K562 (cell line): Measurements from ENCODE around the gene CCL15. TPM values are rescaled to one million over a fixed set of nuclear protein-coding genes. Genes with fewer than 3 reads are reported as not detected.

ENCODE experiments used
- C11orf30 ChIP-seq: fragments of 450-650 bp; IDR thresholded peaks from 2 replicates; pipeline ENCODE4 v1.6.1; 2016; ENCODE audit warnings: low read depth, mild to moderate bottlenecking
- CTCF ChIP-seq, 3 experiments: IDR thresholded peaks in 2 of 3; conservative IDR thresholded peaks in 1 of 3; 2 replicates each; pipeline ENCODE4 v1.5.1; 2011 to 2012; ENCODE audit warnings: low read length in 3 of 3, mild to moderate bottlenecking in 3 of 3, control low read depth in 2 of 3, improper control_type of control experiment in 1 of 3, inconsistent platforms in 1 of 3, low read depth in 1 of 3, mixed read lengths in 1 of 3, moderate library complexity in 1 of 3; ENCODE audit not compliant: insufficient read depth in 2 of 3
- DMBX1 ChIP-seq: fragments of 250-450 bp; sonication (Bioruptor Pico); IDR thresholded peaks from 2 replicates; pipeline ENCODE4 v1.8.0; 2022; ENCODE audit warnings: inconsistent platforms, mild to moderate bottlenecking, moderate library complexity, borderline replicate concordance
- EWSR1 ChIP-seq: fragments of 450-650 bp; IDR thresholded peaks from 2 replicates; pipeline ENCODE4 v1.6.1; 2018; ENCODE audit warnings: borderline replicate concordance, mild to moderate bottlenecking, low read depth, moderate library complexity; ENCODE audit not compliant: partially characterized antibody
- FUS ChIP-seq: fragments of 200-400 bp; formaldehyde crosslinking; optimal IDR thresholded peaks from 2 replicates; pipeline ENCODE3; 2017; ENCODE audit warnings: low read depth, low read length
- HIVEP1 ChIP-seq: fragments of 250-450 bp; sonication (Bioruptor Pico); IDR thresholded peaks from 2 replicates; pipeline ENCODE4 v1.4.0; 2020; ENCODE audit warnings: mild to moderate bottlenecking
- MCM5 ChIP-seq: fragments of 450-650 bp; IDR thresholded peaks from 2 replicates; pipeline ENCODE4 v1.6.1; 2016; ENCODE audit warnings: low read depth
- RAD21 ChIP-seq, 2 experiments: fragments of 250-450 bp in 1 of 2; fragments of 450-650 bp in 1 of 2; sonication (Bioruptor Pico) in 1 of 2; formaldehyde crosslinking in 1 of 2; IDR thresholded peaks in 1 of 2; conservative IDR thresholded peaks in 1 of 2; 2 replicates each; pipeline versions ENCODE4 v1.4.0 to v1.8.0; 2020 to 2022; ENCODE audit warnings: mild to moderate bottlenecking in 2 of 2, moderate library complexity in 1 of 2
- TARDBP ChIP-seq: fragments of 450-650 bp; IDR thresholded peaks from 2 replicates; pipeline ENCODE4 v1.6.1; 2016
- TBP ChIP-seq: optimal IDR thresholded peaks from 2 replicates; pipeline ENCODE3; 2011; ENCODE audit warnings: low read depth, low read length, improper control_type of control experiment
- polyA plus RNA-seq, 8 experiments: library from polyadenylated mRNA; depleted of rRNA in 4 of 8; stranded (reverse) in 5 of 8; unstranded in 3 of 8; fragments of >200 nt; fragmentation: Nextera tagmentation in 2 of 8; fragmentation: Illumina TruSeq in 1 of 8; extraction: Ambion mirVana in 2 of 8; extraction: Trizol in 1 of 8; gene quantifications; 2 replicates each; pipeline versions ENCODE4 v1.2.1 to v1.2.3, GENCODE V29; 2011 to 2014; ENCODE audit warnings: inconsistent platforms in 1 of 8, missing spikeins in 1 of 8
- total RNA-seq, 7 experiments: library from RNA; depleted of rRNA in 6 of 7; stranded (reverse); fragments of >200 nt in 6 of 7; fragmentation: Illumina TruSeq in 2 of 7; extraction: Trizol in 2 of 7; gene quantifications; 2 replicates each; pipeline versions ENCODE4 v1.2.1 to v1.2.3, GENCODE V29; 2011 to 2021; ENCODE audit warnings: low replicate concordance in 1 of 7
- TF ChIP-seq, protein P1 (sequence below): fragments of 450-650 bp; IDR thresholded peaks from 2 replicates; pipeline ENCODE4 v1.6.1; 2017; ENCODE audit warnings: mild to moderate bottlenecking, moderate library complexity
- TF ChIP-seq, protein P2 (sequence below): IDR thresholded peaks from 2 replicates; pipeline ENCODE4 v1.6.1; 2011; ENCODE audit warnings: borderline replicate concordance, low read depth, mild to moderate bottlenecking, moderate library complexity, low read length; ENCODE audit not compliant: insufficient read depth, poor library complexity, severe bottlenecking

CCL15 gene
- total and polyA plus RNA-seq, 9 of the 15 experiments (the other 6 are each of a cell fraction or from before 2014, with no cell fraction given) = not detected

DNA sequence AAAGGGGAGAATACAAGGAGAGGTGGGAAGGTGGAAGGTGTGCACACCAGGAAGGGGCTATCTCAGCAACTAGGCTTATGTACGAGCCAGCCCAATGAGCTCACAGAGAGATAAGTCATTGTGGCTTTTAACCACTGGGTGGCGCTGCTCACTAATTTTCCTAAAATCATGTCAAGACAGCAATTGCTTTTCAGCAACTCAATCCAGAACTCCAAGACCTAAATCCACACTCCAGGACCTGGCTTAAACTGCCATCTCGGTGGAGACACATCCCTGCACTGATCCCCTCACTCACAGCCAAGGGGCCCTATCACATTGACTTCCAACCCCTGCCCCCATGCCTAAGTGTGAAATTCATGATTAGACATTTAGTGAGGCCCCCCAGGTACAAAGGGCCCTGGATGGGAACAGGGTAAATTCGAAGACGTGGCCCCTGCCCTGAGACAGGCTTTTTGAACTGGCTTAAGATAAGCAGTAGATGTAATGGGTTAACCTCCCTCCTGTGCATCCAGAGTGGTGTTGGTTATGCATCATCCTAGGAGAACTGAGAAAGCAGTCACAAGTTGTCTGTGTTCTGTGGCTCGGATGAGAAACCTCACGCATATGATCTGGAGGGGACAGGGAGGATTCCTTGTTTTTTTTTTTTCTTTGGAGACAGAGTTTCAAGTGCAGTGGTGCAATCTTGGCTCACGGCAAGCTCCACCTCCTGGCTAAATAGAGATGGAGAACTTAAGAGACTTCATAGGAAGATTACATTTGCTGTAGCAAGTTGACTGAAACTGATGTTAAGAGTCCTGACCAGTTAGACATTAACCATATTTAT lies 31.6 kb downstream of the CCL15 start (continued):
- TF ChIP-seq CTCF (IDR thresholded peaks at IDR 0.05 in 2 of 3, conservative IDR thresholded peaks at IDR 0.05 in 1 of 3; ENCODE audit: insufficient read depth in 2 of 3, low read depth in 1 of 3, low read length in 3 of 3) = peak; percentile 81 to 95 (median 86)
- TF ChIP-seq FUS = no peak
- TF ChIP-seq, protein P1, sequence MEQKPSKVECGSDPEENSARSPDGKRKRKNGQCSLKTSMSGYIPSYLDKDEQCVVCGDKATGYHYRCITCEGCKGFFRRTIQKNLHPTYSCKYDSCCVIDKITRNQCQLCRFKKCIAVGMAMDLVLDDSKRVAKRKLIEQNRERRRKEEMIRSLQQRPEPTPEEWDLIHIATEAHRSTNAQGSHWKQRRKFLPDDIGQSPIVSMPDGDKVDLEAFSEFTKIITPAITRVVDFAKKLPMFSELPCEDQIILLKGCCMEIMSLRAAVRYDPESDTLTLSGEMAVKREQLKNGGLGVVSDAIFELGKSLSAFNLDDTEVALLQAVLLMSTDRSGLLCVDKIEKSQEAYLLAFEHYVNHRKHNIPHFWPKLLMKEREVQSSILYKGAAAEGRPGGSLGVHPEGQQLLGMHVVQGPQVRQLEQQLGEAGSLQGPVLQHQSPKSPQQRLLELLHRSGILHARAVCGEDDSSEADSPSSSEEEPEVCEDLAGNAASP = no peak
- no peak for TF ChIP-seq TBP
- TF ChIP-seq C11orf30 = peak; percentile 29; the same call in 1 of the 2 replicates
- TF ChIP-seq RAD21 (CRISPR knock-in tag; conservative IDR thresholded peaks at IDR 0.05 in 1 of 2, IDR thresholded peaks at IDR 0.05 in 1 of 2) = peak; percentile 74 to 86
- TF ChIP-seq HIVEP1 (CRISPR knock-in tag) = no peak
- TF ChIP-seq, protein P2, sequence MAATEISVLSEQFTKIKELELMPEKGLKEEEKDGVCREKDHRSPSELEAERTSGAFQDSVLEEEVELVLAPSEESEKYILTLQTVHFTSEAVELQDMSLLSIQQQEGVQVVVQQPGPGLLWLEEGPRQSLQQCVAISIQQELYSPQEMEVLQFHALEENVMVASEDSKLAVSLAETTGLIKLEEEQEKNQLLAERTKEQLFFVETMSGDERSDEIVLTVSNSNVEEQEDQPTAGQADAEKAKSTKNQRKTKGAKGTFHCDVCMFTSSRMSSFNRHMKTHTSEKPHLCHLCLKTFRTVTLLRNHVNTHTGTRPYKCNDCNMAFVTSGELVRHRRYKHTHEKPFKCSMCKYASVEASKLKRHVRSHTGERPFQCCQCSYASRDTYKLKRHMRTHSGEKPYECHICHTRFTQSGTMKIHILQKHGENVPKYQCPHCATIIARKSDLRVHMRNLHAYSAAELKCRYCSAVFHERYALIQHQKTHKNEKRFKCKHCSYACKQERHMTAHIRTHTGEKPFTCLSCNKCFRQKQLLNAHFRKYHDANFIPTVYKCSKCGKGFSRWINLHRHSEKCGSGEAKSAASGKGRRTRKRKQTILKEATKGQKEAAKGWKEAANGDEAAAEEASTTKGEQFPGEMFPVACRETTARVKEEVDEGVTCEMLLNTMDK = no peak
- TF ChIP-seq MCM5 = no peak
- no peak for TF ChIP-seq DMBX1
- TF ChIP-seq TARDBP = no peak
- no peak for TF ChIP-seq EWSR1
